ENCODE results near the gene FECH.

Gene FECH

GRCh38 chr18:57561261-57561660 lies 25.2 kb downstream of the FECH start:
- no peak overlapping the region for H3K4me3 ChIP-seq (ENCODE audit: low read depth, low read length)
- TF ChIP-seq, protein P1, sequence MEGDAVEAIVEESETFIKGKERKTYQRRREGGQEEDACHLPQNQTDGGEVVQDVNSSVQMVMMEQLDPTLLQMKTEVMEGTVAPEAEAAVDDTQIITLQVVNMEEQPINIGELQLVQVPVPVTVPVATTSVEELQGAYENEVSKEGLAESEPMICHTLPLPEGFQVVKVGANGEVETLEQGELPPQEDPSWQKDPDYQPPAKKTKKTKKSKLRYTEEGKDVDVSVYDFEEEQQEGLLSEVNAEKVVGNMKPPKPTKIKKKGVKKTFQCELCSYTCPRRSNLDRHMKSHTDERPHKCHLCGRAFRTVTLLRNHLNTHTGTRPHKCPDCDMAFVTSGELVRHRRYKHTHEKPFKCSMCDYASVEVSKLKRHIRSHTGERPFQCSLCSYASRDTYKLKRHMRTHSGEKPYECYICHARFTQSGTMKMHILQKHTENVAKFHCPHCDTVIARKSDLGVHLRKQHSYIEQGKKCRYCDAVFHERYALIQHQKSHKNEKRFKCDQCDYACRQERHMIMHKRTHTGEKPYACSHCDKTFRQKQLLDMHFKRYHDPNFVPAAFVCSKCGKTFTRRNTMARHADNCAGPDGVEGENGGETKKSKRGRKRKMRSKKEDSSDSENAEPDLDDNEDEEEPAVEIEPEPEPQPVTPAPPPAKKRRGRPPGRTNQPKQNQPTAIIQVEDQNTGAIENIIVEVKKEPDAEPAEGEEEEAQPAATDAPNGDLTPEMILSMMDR (IDR thresholded peaks at IDR 0.05; ENCODE audit: low read depth, low read length) = no peak

DNA sequence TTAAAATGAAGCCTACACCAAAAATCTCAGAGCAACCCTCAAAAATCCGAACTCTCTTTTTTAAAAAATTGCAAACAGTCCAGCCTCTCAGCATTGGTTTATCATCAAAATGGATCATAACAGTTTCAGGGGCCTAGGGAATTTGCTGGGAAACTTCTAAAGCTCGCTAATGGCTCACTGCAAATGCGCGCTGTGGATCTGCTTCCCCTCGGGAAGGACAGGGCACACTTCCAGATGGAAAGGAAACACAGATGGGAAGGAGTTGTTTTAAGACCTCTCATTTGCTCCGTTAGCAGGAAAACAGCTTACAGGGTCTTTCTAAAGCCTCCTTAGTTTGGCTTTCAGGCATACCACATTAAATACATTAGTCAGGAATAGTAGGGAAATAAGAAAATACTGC lies 27.2 kb downstream of the FECH start:
- TF ChIP-seq, protein P1 (IDR thresholded peaks at IDR 0.05; ENCODE audit: low read depth, low read length) = no peak

GRCh38 chr18:57555134-57555533 lies 31.4 kb downstream of the FECH start:
- TF ChIP-seq, protein P1 (IDR thresholded peaks at IDR 0.05; ENCODE audit: low read depth, low read length) = no peak

More for the DNA sequence above, 27.2 kb downstream of the FECH start:
- no peak overlapping the region for H3K4me3 ChIP-seq (ENCODE audit: low read depth, low read length)

GRCh38 chr18:57550510-57550909 lies 36.0 kb downstream of the FECH start:
- no peak overlapping the region for H3K4me3 ChIP-seq (ENCODE audit: low read depth, low read length)
- TF ChIP-seq, protein P1 (IDR thresholded peaks at IDR 0.05; ENCODE audit: low read depth, low read length) = no peak

More at GRCh38 chr18:57555134-57555533, 31.4 kb downstream of the FECH start:
- no peak overlapping the region for H3K4me3 ChIP-seq (ENCODE audit: low read depth, low read length)

DNA sequence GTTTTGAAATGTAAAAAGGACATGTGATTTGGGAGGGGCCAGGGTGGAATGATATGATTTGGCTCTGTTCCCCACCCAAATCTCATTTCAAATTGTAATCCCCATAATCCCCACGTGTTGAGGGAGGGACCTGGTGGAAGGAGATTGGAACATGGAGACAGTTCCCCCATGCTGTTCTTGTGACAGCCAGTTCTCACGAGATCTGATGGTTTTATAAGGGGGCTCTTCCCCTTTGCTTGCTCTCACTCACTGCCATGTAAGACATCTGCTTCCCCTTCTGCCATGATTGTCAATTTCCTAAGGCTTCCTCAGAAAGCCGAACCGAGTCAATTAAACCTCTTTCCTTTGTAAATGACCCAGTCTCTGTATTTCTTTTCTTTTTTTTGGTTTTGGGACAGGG lies 39.2 kb downstream of the FECH start:
- no peak overlapping the region for H3K4me3 ChIP-seq (ENCODE audit: low read depth, low read length)
- TF ChIP-seq, protein P1 (IDR thresholded peaks at IDR 0.05; ENCODE audit: low read depth, low read length) = no peak

DNA sequence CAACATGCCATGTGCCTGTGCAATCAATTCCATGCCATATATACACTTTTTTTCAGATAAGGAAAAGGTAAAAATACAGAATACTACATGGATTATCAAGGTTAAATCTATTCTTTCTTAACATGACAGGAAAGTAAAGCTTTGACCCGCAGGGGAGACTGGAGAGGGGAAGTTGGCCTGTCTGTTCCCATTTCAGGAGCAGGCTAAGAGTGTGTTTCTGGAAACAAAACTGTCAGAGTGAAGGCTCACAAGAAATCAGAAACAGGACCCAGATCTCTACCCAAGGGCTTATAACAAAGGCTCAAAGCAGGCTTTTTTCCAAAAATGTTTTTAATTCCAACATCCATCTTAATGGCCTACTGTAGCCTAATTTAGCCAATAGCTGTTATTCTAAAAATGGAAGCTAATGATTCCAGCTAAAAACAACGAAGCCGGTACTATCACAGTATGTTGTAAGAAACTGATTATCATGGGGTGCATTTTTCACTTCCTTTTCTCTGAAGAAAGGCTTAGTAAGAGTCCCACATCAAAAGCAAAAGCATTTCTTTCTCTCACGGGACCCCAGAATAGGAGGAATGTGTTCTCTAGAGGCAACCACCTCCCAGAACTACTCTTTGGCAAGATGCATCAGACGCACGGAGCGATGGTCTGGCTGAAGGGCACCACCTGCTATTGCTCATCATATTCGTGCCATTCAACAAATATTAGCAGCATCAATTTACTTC lies 41.4 kb downstream of the FECH start:
- H3K4me3 ChIP-seq (ENCODE audit: low read depth, low read length) = no peak overlapping the region
- TF ChIP-seq, protein P1 (IDR thresholded peaks at IDR 0.05; ENCODE audit: low read depth, low read length) = no peak

- TF ChIP-seq, protein P1 (IDR thresholded peaks at IDR 0.05; ENCODE audit: low read depth, low read length) = no peak
- no peak overlapping the region for H3K4me3 ChIP-seq (ENCODE audit: low read depth, low read length)
These were observed 42.9 kb downstream of the FECH start for GRCh38 chr18:57543560-57543959.

Measured in WI38 (cell line).